ENCODE results near the gene CPE.

The CPE gene

GRCh38 chr4:165540206-165540830 is 161.5 kb downstream of the CPE start:
- no peak for TF ChIP-seq PATZ1 (CRISPR knock-in tag; IDR thresholded peaks at IDR 0.05; ENCODE audit: borderline replicate concordance)
- ATAC-seq, result no peak

GRCh38 chr4:165541851-165542459 is 163.1 kb downstream of the CPE start:
- no peak for TF ChIP-seq BACH2 (CRISPR knock-in tag; IDR thresholded peaks at IDR 0.05; ENCODE audit: borderline replicate concordance)
- no peak for TF ChIP-seq CREB5 (CRISPR knock-in tag; IDR thresholded peaks at IDR 0.05; ENCODE audit: low read depth)
- no peak for TF ChIP-seq TSHZ2 (CRISPR knock-in tag; IDR thresholded peaks at IDR 0.05)
- TF ChIP-seq ZFP3 (CRISPR knock-in tag; IDR thresholded peaks at IDR 0.05), result no peak
- TF ChIP-seq POU6F1 (CRISPR knock-in tag; IDR thresholded peaks at IDR 0.05; ENCODE audit: borderline replicate concordance, low read depth), result no peak
- TF ChIP-seq ZNF70 (CRISPR knock-in tag; IDR thresholded peaks at IDR 0.05), result no peak
- no peak for TF ChIP-seq OSR1 (CRISPR knock-in tag; IDR thresholded peaks at IDR 0.05)
- ATAC-seq, result no peak

- TF ChIP-seq ZFP3 (CRISPR knock-in tag; IDR thresholded peaks at IDR 0.05) (no peak), BACH2 (CRISPR knock-in tag; IDR thresholded peaks at IDR 0.05; ENCODE audit: borderline replicate concordance) (no peak), ZNF565 (CRISPR knock-in tag; conservative IDR thresholded peaks at IDR 0.05; ENCODE audit: low read depth) (no peak), POU6F1 (CRISPR knock-in tag; IDR thresholded peaks at IDR 0.05; ENCODE audit: borderline replicate concordance, low read depth) (no peak), CSDC2 (CRISPR knock-in tag; IDR thresholded peaks at IDR 0.05) (no peak), ZNF70 (CRISPR knock-in tag; IDR thresholded peaks at IDR 0.05) (no peak), ZFP30 (CRISPR knock-in tag; IDR thresholded peaks at IDR 0.05) (no peak), CSRNP3 (CRISPR knock-in tag; IDR thresholded peaks at IDR 0.05) (no peak), ISL1 (CRISPR knock-in tag; IDR thresholded peaks at IDR 0.05) (no peak), TCF4 (CRISPR knock-in tag; IDR thresholded peaks at IDR 0.05; ENCODE audit: borderline replicate concordance) (no peak), TOX (CRISPR knock-in tag; IDR thresholded peaks at IDR 0.05; ENCODE audit: borderline replicate concordance) (no peak), SNAI2 (CRISPR knock-in tag; IDR thresholded peaks at IDR 0.05) (no peak), ESRRG (CRISPR knock-in tag; IDR thresholded peaks at IDR 0.05) (no peak), OSR1 (CRISPR knock-in tag; IDR thresholded peaks at IDR 0.05) (no peak), RARB (CRISPR knock-in tag; IDR thresholded peaks at IDR 0.05) (no peak)
- ATAC-seq, result no peak
Observed at GRCh38 chr4:165542476-165542875, 163.7 kb downstream of the CPE start.

Measured in SK-N-SH treated with all-trans-retinoic acid at 6 μM for 48 hours (cell line).